ENCODE data around the gene SLC24A4. TPM values are rescaled to one million over a fixed set of nuclear protein-coding genes. Genes with fewer than 3 reads are reported as not detected.

The SLC24A4 gene
- total RNA-seq, 1 donor from 2014 or later: not detected

DNA sequence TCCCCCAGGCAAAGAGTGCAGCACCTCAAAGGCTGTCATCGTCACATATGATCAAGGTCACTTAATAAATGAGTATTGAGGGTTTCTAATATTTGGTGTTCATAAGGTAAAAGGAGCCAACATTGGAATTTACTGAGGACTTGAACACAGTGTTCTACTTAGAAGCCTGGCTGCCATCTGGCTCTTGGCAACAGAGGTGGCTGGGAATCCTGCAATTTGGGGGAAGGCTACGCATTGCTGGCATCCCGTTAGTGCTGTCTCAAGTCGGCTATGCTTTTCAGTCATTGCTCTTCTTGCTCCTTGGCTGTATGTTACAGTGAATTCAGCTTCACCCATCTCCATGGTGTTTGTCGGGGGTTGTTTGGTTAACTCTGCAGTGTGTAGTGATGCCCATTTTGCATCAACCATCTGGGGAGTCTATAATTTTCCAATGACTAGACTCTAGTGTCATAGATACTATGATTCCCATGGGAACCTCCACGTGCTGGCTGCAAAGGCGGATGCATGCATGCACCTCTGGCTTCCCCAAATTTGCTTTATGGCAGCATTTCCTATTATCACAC lies 12.9 kb upstream of the SLC24A4 start:
- no peaks in the 10 kb centered on the region for H3K36me3 Mint-ChIP-seq
- H3K4me1 Mint-ChIP-seq: no peaks in the 10 kb centered on the region
- no peak overlapping the region for H3K4me3 Mint-ChIP-seq
- DNase-seq (ENCODE audit: low spot score in 2 of 2, unreplicated experiment in 2 of 2): no peak
- H3K9me3 Mint-ChIP-seq: no peaks in the 10 kb centered on the region
- no peak overlapping the region for H3K27ac Mint-ChIP-seq
- H3K27me3 Mint-ChIP-seq (ENCODE audit: low read depth): peaks cover 54% of the 10 kb centered on the region
- TF ChIP-seq, protein P1, sequence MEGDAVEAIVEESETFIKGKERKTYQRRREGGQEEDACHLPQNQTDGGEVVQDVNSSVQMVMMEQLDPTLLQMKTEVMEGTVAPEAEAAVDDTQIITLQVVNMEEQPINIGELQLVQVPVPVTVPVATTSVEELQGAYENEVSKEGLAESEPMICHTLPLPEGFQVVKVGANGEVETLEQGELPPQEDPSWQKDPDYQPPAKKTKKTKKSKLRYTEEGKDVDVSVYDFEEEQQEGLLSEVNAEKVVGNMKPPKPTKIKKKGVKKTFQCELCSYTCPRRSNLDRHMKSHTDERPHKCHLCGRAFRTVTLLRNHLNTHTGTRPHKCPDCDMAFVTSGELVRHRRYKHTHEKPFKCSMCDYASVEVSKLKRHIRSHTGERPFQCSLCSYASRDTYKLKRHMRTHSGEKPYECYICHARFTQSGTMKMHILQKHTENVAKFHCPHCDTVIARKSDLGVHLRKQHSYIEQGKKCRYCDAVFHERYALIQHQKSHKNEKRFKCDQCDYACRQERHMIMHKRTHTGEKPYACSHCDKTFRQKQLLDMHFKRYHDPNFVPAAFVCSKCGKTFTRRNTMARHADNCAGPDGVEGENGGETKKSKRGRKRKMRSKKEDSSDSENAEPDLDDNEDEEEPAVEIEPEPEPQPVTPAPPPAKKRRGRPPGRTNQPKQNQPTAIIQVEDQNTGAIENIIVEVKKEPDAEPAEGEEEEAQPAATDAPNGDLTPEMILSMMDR (IDR thresholded peaks at IDR 0.05; ENCODE audit: unreplicated experiment): no peak

DNA sequence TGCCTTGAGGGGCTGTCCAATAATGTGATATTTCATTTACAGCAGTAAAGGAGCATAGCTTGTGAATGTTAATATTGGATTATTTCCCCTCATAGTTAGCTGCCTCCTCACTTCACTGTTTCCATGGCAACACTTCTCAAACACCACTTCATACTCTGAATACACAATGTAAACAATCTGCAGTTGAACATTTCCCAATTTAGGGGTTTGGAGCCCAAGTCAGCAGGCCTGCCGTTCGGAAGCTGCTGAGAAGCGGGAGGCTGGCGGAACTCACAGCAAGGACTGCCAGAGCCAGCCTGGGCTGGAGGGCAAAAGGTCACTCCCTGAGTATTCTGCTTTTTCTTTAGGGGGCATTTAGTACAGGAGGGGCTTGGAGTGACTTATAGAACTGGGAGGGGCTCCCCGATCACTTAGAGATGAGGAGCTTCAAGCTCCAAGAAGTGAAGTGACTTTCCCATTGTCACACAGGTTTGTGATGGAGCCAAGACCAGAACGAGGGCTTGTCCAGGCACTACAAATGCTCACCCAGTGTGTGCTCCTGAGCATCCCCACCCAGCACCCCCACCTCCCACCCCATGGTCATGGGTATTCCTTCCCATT lies 12.1 kb upstream of the SLC24A4 start:
- H3K27ac Mint-ChIP-seq: no peak overlapping the region
- TF ChIP-seq, protein P1 (IDR thresholded peaks at IDR 0.05; ENCODE audit: unreplicated experiment): no peak
- no peaks in the 10 kb centered on the region for H3K9me3 Mint-ChIP-seq
- H3K27me3 Mint-ChIP-seq (ENCODE audit: low read depth): peaks cover 58% of the 10 kb centered on the region
- DNase-seq (ENCODE audit: low spot score in 2 of 2, unreplicated experiment in 2 of 2): no peak
- H3K36me3 Mint-ChIP-seq: no peaks in the 10 kb centered on the region
- H3K4me1 Mint-ChIP-seq: no peaks in the 10 kb centered on the region
- no peak overlapping the region for H3K4me3 Mint-ChIP-seq

DNA sequence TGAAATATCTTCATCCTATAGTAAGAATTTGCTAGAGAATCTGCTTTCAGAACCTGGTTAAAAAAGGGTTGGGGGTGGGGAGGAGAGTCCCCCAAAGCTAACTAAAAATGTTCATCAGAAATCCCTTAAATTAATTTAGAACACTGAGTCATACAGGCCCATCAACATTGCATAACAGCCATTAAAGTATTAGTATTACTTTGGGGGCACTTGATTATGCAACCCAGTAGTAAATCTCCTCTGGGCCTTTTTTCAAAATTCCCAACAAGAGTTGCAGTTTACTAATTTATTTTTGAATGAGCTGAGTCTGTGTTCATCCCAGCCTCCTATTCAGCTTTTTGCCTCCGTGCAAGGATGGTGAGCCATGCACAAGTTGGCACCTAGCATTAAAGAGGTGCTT lies 8.8 kb upstream of the SLC24A4 start:
- no peak for DNase-seq (ENCODE audit: low spot score in 2 of 2, unreplicated experiment in 2 of 2)
- H3K9me3 Mint-ChIP-seq: no peaks in the 10 kb centered on the region
- no peak overlapping the region for H3K4me3 Mint-ChIP-seq
- TF ChIP-seq, protein P1 (IDR thresholded peaks at IDR 0.05; ENCODE audit: unreplicated experiment): no peak
- no peaks in the 10 kb centered on the region for H3K4me1 Mint-ChIP-seq
- H3K27me3 Mint-ChIP-seq (ENCODE audit: low read depth): peaks cover 68% of the 10 kb centered on the region
- H3K36me3 Mint-ChIP-seq: no peaks in the 10 kb centered on the region
- no peak overlapping the region for H3K27ac Mint-ChIP-seq

DNA sequence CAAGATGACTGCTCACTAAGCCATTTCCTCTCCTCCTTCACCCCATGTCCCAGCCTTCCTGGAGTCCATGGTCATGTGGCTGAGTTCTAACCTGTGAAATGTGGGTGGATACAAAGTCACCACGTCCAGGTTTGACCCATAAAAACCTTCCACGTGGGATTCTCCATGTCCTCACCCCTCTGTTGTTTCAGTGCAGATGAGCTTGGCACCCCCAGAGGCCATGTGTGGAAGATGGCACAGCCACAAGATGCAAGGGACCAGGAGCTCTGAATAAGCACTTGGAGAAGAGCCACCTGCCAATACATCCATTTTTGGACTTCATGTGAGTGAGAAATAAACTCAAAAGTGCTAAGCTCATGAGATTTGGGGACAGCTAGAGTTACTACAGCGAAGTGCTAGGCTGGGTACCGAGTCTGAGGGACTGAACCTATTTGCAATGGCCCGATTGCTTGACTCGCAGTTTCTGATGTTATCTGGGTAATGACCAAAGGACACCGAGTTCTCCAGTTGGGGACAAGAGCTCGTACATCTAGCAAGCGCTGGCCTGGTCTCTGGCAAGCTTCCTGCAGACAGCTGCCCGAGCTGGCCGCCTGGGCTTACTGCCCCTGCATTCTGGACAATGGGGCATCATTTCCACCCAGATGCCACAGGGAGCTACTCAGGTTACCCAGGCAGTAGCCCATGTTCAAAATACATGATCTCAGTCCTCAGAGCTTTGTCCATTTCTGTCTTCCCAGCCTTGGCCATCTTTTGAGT lies 7.7 kb upstream of the SLC24A4 start:
- Mint-ChIP-seq H3K4me3 (no peak overlapping the region), H3K36me3 (no peaks in the 10 kb centered on the region), H3K4me1 (no peaks in the 10 kb centered on the region), H3K9me3 (no peaks in the 10 kb centered on the region), H3K27ac (no peak overlapping the region), H3K27me3 (ENCODE audit: low read depth) (peaks cover 73% of the 10 kb centered on the region)
- TF ChIP-seq, protein P1 (IDR thresholded peaks at IDR 0.05; ENCODE audit: unreplicated experiment): no peak
- DNase-seq (ENCODE audit: low spot score in 2 of 2, unreplicated experiment in 2 of 2): no peak

DNA sequence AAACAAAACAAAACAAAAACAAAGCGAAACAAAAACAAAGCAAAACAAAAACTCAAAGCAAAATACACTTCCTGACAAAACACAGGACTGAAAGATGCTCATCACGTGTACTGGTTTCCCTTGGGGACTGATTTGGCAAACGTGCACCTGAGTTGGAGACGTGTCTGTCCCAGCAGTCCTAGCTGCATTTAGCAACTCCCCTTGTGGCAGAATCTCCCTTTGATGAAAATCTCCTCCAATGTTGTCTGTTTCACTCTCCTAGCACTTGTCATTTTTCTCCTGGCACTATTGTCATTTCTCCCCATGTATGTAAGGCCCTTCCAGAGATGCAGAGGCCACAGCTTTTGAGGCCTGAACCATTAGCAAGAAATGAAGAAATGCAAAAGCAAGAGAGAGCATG lies 6.8 kb upstream of the SLC24A4 start:
- Mint-ChIP-seq H3K27ac (no peak overlapping the region), H3K4me3 (no peak overlapping the region), H3K9me3 (no peaks in the 10 kb centered on the region), H3K27me3 (ENCODE audit: low read depth) (peaks cover 77% of the 10 kb centered on the region), H3K4me1 (no peaks in the 10 kb centered on the region), H3K36me3 (no peaks in the 10 kb centered on the region)
- TF ChIP-seq, protein P1 (IDR thresholded peaks at IDR 0.05; ENCODE audit: unreplicated experiment): no peak
- no peak for DNase-seq (ENCODE audit: low spot score in 2 of 2, unreplicated experiment in 2 of 2)
